Prostate gland (tissue), 2 donors: ENCODE results near the gene STAB2.

Experiments used
- CTCF ChIP-seq, 4 experiments: fragments of 200-600 bp in 2 of 4; fragments of 450-650 bp in 2 of 4; sonication (generic) in 2 of 4; IDR thresholded peaks; 1 replicate in 3 of 4; 2 replicates in 1 of 4; pipeline ENCODE4 v1.5.1; 2016 to 2019; ENCODE audit warnings: antibody characterized with exemption in 4 of 4, mild to moderate bottlenecking in 2 of 4, moderate library complexity in 2 of 4
- POLR2AphosphoS5 ChIP-seq: sonication (generic); formaldehyde crosslinking; IDR thresholded peaks from one replicate; pipeline ENCODE4 v1.6.1; 2017; ENCODE audit warnings: antibody characterized with exemption

DNA sequence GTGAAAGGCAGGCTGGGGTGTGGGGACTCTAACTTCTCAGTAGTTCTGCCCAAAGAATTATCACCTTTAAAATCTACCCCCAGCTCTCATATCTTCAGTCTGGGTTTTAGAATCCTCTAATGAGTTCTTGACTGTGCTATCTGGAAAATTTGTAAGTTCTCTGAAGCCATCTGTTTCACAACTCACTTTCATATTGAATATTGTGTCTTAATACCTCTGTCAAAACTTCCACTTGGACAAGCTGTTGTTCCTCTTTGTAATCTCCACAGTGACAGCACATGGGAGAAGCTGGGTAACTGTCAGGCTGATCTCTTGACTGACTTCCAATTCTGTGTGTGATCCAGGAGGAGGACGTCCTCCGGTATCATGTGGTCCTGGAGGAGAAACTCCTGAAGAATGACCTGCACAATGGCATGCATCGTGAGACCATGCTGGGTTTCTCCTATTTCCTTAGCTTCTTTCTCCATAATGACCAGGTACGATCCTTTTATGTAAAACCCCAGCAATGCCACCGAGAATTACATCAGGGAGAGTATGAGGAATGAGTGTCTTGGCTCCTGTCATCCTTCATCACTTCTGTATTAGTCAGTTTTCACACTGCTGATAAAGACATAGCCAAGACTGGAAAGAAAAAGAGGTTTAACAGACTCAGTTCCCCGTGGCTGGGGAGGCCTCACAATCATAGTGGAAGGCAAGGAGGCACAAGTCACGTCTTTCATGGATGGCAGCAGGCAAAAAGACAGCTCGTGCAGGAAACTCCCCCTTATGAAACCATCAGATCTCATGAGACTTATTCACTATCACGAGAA lies 111.9 kb downstream of the STAB2 start:
- no peak for TF ChIP-seq POLR2AphosphoS5
- TF ChIP-seq CTCF (IDR thresholded peaks at IDR 0.05), result no peak
